IMR-90 (cell line): ENCODE results near the gene PCDHB11.
"Not testable (repeated sequence)": the region's sequence is repeated elsewhere in the genome, so short reads cannot be mapped to it uniquely, and the experiment has no call there.

ENCODE experiments used
- BHLHE40 ChIP-seq: fragments of 150-350 bp; IDR thresholded peaks from 2 replicates; pipeline ENCODE4 v1.6.1; 2016; ENCODE audit warnings: mild to moderate bottlenecking, low read depth, low read length
- CEBPB ChIP-seq: IDR thresholded peaks from 2 replicates; pipeline ENCODE4 v1.6.1; 2012; ENCODE audit warnings: low read depth, low read length, improper control_type of control experiment
- CHD1 ChIP-seq: IDR thresholded peaks from 2 replicates; pipeline ENCODE4 v1.6.1; 2012; ENCODE audit warnings: low read depth, low read length, improper control_type of control experiment
- CTCF ChIP-seq: conservative IDR thresholded peaks from 2 replicates; pipeline ENCODE4 v1.5.1; 2012; ENCODE audit warnings: mild to moderate bottlenecking, low read depth, low read length, improper control_type of control experiment
- FOS ChIP-seq: fragments of 150-350 bp; IDR thresholded peaks from 2 replicates; pipeline ENCODE4 v1.6.1; 2016; ENCODE audit warnings: low read depth, low read length
- MAFK ChIP-seq: IDR thresholded peaks from 2 replicates; pipeline ENCODE4 v1.6.1; 2012; ENCODE audit warnings: low read depth, low read length, improper control_type of control experiment
- MXI1 ChIP-seq: IDR thresholded peaks from 2 replicates; pipeline ENCODE4 v1.6.1; 2012; ENCODE audit warnings: low read depth, mild to moderate bottlenecking, low read length, moderate library complexity, borderline replicate concordance
- NFE2L2 ChIP-seq: fragments of 150-350 bp; IDR thresholded peaks from 2 replicates; pipeline ENCODE4 v1.6.1; 2016; ENCODE audit warnings: low read depth, mild to moderate bottlenecking, low read length
- POLR2A ChIP-seq: IDR thresholded peaks from 2 replicates; pipeline ENCODE4 v1.6.1; 2012; ENCODE audit warnings: mild to moderate bottlenecking, low read depth, low read length
- RAD21 ChIP-seq: IDR thresholded peaks from 2 replicates; pipeline ENCODE4 v1.6.1; 2012; ENCODE audit warnings: low read length, improper control_type of control experiment
- RCOR1 ChIP-seq: IDR thresholded peaks from 2 replicates; pipeline ENCODE4 v1.6.1; 2012; ENCODE audit warnings: mild to moderate bottlenecking, low read length, improper control_type of control experiment; ENCODE audit not compliant: insufficient replicate concordance
- RFX5 ChIP-seq: IDR thresholded peaks from 2 replicates; pipeline ENCODE4 v1.8.0; 2012; ENCODE audit warnings: low read depth, mild to moderate bottlenecking, low read length, moderate library complexity
- SMC3 ChIP-seq: fragments of 150-350 bp; IDR thresholded peaks from 2 replicates; pipeline ENCODE4 v1.6.1; 2016; ENCODE audit warnings: low read depth, mild to moderate bottlenecking, antibody characterized with exemption, low read length, moderate library complexity
- TF ChIP-seq, protein P1 (sequence below): fragments of 150-350 bp; IDR thresholded peaks from 2 replicates; pipeline ENCODE4 v1.6.1; 2016; ENCODE audit warnings: low read depth, mild to moderate bottlenecking, low read length, moderate library complexity, borderline replicate concordance

- not testable (repeated sequence) for TF ChIP-seq NFE2L2, CTCF, BHLHE40, MXI1, CEBPB, FOS, POLR2A, CHD1, MAFK, SMC3, RFX5, RAD21, RCOR1
- TF ChIP-seq, protein P1, sequence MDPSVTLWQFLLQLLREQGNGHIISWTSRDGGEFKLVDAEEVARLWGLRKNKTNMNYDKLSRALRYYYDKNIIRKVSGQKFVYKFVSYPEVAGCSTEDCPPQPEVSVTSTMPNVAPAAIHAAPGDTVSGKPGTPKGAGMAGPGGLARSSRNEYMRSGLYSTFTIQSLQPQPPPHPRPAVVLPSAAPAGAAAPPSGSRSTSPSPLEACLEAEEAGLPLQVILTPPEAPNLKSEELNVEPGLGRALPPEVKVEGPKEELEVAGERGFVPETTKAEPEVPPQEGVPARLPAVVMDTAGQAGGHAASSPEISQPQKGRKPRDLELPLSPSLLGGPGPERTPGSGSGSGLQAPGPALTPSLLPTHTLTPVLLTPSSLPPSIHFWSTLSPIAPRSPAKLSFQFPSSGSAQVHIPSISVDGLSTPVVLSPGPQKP: not testable (repeated sequence)
These were observed 47.8 kb upstream of the PCDHB11 start for GRCh38 chr5:141151632-141152031.
